GM19240 (cell line): Measurements from ENCODE around the gene FAM3C.
A peak's percentile ranks its signal among the peaks of the same experiment; 100 is the strongest.
"Not testable (repeated sequence)": the region's sequence is repeated elsewhere in the genome, so short reads cannot be mapped to it uniquely, and the experiment has no call there.

Experiments
- DNase-seq: peaks from one replicate; pipeline ENCODE4 v3.0.0; 2011; ENCODE audit warnings: low spot score; ENCODE audit not compliant: insufficient read length

Gene FAM3C

GRCh38 chr7:121331048-121331447, 65.1 kb downstream of the FAM3C start:
- no peak for DNase-seq

GRCh38 chr7:121330053-121330833, 65.9 kb downstream of the FAM3C start:
- no peak for DNase-seq

- peak; percentile 11 for DNase-seq
Observed at GRCh38 chr7:121329191-121330052, 66.7 kb downstream of the FAM3C start.

GRCh38 chr7:121328508-121329190, 67.5 kb downstream of the FAM3C start, which contains the start of gene WNT16:
Gene WNT16, plus strand, starts transcription at chr7:121329000. Its CDS starts 293 bp downstream, at chr7:121329293.
- DNase-seq = no peak

- DNase-seq = no peak
Observed at GRCh38 chr7:121327671-121328070, 68.4 kb downstream of the FAM3C start.

GRCh38 chr7:121323515-121324302, 72.4 kb downstream of the FAM3C start:
- no peak for DNase-seq

GRCh38 chr7:121322460-121322859, 73.6 kb downstream of the FAM3C start:
- DNase-seq = no peak

GRCh38 chr7:121315170-121315569, 80.9 kb downstream of the FAM3C start:
- DNase-seq = not testable (repeated sequence)

GRCh38 chr7:121313793-121314676, 82.1 kb downstream of the FAM3C start:
- DNase-seq = peak; percentile 9

- DNase-seq = no peak
Observed at GRCh38 chr7:121313220-121313792, 82.8 kb downstream of the FAM3C start.

GRCh38 chr7:121307021-121307574, 89.0 kb downstream of the FAM3C start:
- DNase-seq = no peak

GRCh38 chr7:121306565-121306964, 89.5 kb downstream of the FAM3C start:
- DNase-seq = no peak

GRCh38 chr7:121305109-121305508, 91.0 kb downstream of the FAM3C start:
- no peak for DNase-seq

GRCh38 chr7:121304102-121304658, 91.9 kb downstream of the FAM3C start:
- no peak for DNase-seq

- no peak for DNase-seq
Observed at GRCh38 chr7:121303422-121304101, 92.5 kb downstream of the FAM3C start.

GRCh38 chr7:121302214-121302745, 93.8 kb downstream of the FAM3C start:
- DNase-seq = no peak

- DNase-seq = no peak
Observed at GRCh38 chr7:121301446-121302213, 94.5 kb downstream of the FAM3C start.
